GM18861 (cell line): ENCODE measurements around the gene KNSTRN.

Source experiments
- ATAC-seq: cut with Tn5 transposase; IDR thresholded peaks from one replicate; pipeline ENCODE4 v1.9.1; 2021; ENCODE audit not compliant: unreplicated experiment

Gene KNSTRN

DNA sequence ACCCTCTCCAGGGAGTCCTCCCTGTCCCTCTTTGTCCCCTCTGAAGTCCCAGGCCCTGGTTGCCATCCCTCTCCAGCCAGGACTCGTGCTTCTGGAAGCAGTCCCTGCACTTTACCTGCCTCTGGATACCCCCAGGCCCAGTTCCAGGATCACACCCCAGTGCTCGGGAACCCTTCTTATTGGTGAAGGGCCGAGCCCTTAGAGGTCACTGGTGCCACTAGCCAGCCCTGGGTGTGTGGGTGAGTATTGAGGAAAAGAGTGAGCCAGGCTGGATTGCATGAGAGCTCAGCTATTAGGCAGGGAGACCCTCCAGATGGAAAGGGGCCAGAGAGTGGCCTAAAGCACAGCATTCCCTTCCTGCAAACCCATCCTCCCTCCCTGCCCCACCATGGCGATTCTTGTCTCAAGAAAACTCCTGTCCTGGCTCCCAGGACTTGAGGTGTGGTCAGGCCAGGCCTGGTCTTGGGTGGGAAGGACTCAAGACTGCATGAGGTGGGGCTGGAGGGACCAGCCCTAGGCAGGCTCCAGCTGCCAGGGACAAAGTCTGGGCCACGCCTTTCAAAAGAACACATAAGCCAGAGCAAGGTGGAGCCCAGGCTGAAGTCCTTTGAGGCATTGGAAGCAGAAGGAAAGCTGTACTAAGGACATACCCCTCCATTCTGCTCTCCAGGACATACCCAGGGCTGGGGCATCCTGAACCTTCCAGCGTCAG lies 36.5 kb upstream of the KNSTRN start:
- ATAC-seq = no peak

DNA sequence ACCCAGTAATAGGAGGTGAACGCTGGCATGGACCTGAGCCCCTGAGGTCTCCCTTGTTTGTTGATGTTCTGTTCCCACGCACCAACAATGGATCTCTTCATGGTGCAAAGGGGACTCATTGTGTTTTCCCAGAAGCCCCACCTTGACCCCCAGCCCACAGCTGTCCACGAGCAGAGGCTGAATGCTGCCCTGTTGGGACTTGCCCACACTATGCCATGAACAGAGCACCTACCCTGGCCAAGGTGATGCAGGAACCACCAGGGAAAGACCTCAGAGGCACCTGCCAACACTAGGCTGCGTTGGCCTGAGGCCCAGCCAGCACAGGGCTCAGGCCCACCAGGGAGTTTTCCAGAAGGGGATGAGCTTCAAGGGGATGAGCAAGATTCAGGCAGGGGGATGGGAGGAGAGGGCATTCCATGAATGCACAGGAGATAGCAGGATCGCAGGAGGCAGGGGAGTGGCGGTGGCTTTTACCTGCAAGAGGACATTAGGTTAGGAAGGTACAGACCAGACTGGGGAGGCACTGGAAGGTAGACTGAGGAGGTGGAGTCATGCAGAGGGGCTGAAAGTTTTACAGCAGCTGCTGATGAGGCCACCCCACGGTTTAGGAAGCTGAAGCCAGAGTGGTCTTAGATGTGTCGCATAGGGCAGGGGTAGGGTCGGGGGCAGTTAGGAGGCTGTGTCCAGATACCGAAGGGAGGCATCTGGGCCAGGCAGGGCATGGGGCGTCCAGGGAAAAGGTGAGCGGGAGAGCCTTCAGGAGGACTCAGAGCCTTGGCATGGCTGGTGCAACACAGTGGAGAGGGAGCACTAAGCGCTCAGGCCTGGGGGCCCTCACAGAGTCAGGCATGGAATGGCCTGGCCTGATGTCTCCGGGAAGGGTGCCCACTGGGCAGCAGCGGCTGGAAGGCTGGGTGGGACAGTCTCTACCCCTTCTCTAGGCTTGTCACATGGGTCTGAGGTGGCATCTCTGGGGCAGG lies 35.7 kb upstream of the KNSTRN start:
- ATAC-seq = no peak

DNA sequence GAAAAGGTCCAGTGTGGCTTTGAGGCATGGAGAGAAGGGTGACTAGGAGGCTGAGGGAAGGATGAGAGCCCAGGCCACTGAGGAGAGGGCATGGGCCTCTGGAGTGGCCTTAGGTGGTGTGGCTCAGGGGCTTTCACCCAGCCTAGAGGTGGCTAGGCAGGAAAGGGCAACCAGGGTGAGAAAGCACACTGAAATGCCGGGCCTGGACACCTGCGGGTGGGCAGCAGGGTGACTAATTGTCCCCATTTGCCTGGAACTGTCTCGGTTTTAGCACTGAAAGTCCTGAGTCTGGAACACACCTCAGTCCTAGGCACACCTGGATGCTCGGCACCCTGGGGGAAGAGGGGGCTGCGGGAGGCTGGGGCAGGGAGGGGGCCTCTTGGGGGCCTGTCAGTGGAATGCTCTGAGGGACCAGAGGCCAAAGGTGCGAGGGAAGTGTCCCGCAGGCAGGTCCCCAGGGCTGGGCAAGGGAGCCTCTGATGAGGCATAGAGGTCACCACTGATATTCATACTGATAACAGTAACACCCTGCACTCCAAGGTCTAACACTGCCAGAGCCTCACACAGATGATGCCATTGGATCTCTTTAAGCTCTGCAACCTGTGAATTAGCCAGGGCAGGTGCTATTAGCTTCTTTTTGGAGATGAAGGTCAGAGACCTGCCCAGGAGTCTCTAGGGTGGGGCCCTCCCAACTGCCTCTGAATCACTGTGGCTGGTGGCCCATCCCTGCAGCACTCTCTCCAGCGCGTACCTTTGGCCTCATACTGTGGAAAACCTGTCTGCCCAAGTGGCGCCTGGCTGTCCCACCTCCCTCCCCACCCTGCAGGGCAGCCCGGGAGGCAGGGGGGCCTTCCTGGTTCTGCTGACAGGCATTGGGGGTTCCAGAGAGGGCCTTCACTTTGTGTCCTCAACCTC lies 34.7 kb upstream of the KNSTRN start:
- ATAC-seq = no peak

DNA sequence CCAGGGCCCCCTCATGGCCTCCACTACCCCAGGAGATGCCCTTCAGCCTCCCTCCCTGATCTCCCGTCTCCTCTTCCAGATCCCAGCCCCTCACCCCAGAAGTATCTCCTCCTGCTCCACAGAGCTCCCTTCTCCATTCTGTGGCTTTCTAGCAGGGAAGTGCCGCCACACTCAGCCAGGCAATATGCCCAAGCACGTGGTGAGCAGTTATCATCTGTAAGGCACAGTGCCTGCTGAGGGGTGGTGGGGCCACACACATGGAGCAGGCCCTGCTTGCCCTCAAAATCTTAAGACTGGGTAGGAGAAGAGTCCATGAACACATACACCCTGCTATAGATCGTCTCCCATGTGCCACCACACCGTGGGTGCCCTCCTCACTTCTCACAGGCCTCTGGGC lies 34.0 kb upstream of the KNSTRN start:
- ATAC-seq = no peak

GRCh38 chr15:40349163-40349562 lies 33.4 kb upstream of the KNSTRN start:
- ATAC-seq = no peak

DNA sequence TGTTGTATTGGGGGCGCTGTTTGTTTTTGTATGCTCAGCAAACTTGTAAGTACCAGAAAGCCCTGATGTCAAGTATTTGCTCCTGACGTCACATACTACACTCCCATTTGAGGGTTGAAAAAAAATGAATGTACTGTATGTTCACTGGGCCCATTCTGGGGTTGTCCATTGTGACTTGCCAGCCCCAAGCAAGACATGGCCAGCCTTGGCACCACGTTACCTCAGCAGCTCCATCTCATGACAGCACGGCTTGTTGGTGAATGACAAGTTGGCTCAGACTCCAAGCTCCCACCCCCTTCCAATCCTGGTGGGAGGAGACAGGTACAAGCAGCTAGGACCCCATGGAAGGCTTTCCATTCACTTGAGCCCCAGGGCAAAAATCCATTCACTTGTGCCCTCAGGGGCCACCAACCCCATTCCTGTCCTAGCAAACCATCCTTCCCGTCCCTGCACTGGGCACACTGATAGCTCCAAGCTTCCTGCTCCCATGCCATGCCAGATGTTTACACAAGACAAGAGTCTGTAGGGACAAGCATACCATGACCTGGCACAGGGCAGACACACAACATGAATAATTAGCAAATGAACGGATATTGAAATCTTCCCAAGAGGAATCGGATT lies 30.1 kb upstream of the KNSTRN start:
- ATAC-seq = no peak

DNA sequence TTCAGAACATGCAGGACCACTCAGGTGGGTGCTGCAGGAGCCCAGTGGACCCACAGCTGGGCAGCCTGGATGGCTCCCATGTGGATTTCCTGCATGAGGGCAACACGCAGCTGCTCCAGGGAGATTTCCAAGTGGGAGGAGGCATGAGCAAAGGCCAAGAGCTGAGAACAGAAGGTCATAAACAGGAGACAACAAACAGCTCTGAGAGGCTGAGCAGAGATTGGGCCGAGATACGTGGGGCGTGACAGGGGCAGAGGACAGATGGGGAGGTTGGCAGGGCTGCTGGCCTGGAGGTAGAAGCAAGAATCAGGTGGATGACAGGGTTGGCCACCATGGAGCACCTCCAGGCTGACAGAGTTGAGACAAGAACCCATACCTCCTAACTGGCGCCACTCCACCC lies 28.8 kb upstream of the KNSTRN start:
- no peak for ATAC-seq

DNA sequence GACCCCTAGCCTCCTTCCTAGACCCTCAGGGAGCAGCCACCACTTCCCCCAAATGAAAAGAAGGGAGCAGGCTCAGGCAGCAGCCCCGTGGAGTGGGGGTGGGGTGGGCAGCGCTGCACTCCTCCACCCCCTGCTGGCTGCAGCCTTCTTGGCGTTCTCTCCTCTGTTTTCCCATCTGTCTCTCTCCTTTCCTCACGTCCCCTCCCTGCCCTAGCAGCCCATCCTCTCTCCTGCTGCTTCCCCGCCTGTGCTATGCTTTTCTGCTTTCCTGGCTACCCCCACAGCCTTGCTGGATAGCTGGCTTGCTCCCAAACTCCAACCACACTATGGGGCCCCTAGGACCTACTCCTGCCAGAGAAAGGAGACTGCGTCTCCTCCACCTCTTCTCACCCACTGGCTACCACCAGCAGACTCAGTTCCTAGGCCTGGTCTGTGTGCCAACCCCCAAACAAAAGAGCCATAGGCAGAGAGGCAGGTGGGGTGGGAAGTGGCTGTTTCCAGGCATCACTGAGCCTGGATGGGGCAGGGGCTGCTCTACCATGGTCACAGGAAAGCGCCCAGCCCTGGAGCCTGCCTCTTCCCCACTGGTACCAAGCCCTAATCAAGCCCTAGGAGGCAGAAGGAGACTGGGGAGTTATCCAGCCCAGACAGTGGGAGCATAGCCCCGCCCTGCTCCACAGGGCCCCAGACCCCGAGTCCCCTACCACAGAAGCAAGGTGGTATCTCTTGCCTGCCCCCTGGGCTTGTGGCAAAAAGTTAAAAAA lies 27.9 kb upstream of the KNSTRN start:
- no peak for ATAC-seq

DNA sequence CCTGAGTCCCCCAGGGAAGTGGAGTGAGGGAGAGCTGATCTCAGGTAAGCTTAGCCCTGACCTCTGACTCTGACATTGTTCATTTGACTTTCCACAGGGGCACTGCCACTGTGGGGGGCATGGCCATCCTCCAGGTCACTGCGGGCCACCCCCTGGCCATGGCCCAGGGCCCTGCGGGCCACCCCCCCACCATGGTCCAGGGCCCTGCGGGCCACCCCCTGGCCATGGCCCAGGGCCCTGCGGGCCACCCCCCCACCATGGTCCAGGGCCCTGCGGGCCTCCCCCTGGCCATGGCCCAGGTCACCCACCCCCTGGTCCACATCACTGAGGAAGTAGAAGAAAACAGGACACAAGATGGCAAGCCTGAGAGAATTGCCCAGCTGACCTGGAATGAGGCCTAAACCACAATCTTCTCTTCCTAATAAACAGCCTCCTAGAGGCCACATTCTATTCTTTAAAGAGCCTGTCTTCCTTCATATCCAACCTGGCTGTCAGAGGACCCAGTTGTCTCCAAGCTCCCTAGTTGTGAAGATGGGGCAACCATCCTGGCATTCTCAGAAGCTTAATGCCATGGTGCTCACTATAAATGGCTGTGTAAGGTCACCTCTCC lies 26.4 kb upstream of the KNSTRN start:
- no peak for ATAC-seq

GRCh38 chr15:40357246-40357645 lies 25.3 kb upstream of the KNSTRN start:
- no peak for ATAC-seq

GRCh38 chr15:40357723-40358470 lies 24.6 kb upstream of the KNSTRN start, which contains the start of gene DISP2:
TSS of gene DISP2 (plus strand) at chr15:40358219. CDS start at chr15:40358322, 103 bp downstream.
- peak; percentile 72 for ATAC-seq

DNA sequence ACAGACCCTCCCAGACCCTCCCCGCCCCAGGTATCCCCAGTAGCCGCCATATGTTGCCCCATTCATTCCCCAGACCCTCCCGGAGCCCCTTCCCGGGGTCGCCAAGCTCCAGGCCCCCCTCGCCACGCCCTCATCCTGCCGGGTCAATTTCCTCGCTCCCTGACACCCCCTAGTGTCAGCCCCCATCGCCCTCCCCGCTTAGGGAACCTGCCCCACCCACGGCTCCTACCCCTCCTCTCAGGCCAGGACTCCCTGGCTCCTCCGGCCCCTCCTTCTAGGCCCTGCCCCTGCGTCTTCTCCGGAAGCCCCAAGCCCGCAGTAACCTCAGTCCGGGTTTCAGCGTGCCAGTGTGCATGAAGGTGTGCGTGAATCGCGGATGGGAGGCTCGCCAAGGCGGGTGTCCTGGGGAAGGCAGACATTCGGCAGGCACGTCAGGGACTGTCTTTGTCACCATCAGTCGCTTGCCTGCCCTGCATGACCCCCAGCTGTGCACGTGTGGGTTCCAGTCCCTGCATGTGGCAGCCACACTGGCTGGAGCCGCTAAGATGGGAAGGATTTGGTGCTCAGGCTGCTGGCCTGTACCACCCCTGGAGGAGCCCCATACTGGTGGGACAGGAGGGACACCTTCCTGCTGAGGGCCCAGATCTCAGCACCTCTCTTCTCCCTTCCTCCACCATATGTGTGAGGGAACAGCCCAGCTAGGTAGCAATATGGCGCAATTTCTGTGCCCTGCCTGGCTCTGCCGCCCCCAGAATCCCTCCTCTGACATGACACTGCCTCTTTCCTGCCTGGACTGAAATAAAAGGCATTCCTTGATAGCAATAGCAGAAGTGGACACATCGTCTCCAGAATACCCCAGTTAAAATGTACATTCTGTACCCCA lies 23.8 kb upstream of the KNSTRN start:
- no peak for ATAC-seq

DNA sequence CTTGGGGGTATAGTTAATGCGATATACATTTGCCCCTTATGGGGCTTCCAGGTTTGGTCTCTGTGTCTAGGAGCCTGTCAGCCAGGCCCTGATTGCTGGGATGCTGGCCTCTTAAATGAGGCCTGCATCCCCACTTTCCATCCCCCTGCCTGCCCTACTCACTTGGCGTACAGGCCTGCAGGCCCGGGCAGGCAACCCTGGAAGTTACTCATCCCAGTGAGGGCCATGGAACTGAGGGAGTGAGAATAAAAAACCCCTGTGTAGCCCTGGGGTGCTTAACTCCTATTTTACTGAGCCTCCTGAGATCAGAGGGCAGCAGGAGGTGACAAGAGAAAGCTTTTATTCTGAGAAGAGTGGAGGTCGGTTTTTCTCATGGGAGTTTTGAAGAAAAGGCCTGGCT lies 22.5 kb upstream of the KNSTRN start:
- ATAC-seq = no peak

DNA sequence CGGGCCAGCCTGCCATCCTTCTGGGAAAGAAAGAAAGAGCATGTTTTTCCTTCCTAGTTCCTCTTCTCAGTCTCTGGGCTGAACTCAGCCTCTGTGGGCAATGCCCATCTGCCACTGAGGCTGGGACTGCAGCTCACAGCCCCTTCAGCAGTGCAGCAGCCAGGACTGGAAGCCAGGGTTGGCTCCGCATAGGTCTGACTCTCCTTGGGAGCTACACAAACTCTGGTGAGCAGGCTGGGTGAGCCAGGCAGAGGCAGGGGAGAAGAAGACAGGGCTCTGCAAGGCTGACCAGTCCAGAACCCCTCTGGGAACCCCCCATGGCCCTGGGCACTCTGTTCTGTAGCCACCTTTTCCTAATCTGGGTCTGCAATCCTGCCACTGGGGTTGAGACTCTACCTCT lies 20.9 kb upstream of the KNSTRN start:
- no peak for ATAC-seq

- no peak for ATAC-seq
Observed at GRCh38 chr15:40363611-40364010, 18.9 kb upstream of the KNSTRN start.

- no peak for ATAC-seq
Observed at GRCh38 chr15:40364251-40364650, 18.3 kb upstream of the KNSTRN start.

DNA sequence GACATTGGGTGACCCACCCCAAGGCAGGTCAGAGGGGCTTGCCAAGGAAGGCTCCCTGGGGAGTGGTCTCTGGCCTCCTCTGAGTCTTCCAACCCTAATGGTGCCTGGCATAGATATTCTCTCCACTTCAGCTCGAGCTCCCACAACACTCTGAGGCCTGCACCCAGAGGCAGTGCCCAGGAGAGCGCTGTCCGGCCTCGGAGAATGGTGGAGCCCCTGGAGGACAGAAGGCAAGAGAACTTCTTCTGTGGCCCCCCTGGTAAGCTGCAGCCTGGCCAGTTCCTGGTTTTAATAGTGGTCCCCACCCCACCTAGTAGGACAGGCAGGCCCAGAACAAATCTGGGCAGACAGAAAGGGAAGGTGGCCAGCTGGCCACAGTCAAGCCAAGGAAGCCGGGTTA lies 17.5 kb upstream of the KNSTRN start:
- ATAC-seq = no peak
